Fibroblast of skin of right biceps (primary cell): ENCODE data around the gene CBLC.

Source experiments
- DNase-seq: peaks from one replicate; pipeline ENCODE4 v3.0.0-alpha.2; 2013

The CBLC gene

GRCh38 chr19:44746946-44747738 is 30.5 kb upstream of the CBLC start:
- peak; percentile 98 for DNase-seq

GRCh38 chr19:44747739-44748425 is 29.8 kb upstream of the CBLC start:
- DNase-seq = peak; percentile 76

- DNase-seq = no peak
These were observed 29.1 kb upstream of the CBLC start, which contains the start of gene BCL3 for GRCh38 chr19:44748426-44749254. BCL3 (plus strand) TSS chr19:44748708; CDS start chr19:44748791, 83 bp downstream.

GRCh38 chr19:44749292-44749691 is 28.4 kb upstream of the CBLC start:
- no peak for DNase-seq

GRCh38 chr19:44749994-44750393 is 27.7 kb upstream of the CBLC start:
- DNase-seq = no peak

- DNase-seq = no peak
These were observed 25.4 kb upstream of the CBLC start for GRCh38 chr19:44752123-44752815.

GRCh38 chr19:44752816-44753625 is 24.7 kb upstream of the CBLC start:
- peak; percentile 96 for DNase-seq

- no peak for DNase-seq
These were observed 24.1 kb upstream of the CBLC start for GRCh38 chr19:44753626-44753931.

GRCh38 chr19:44753932-44754749 is 23.5 kb upstream of the CBLC start:
- peak; percentile 83 for DNase-seq

- DNase-seq = no peak
These were observed 23.0 kb upstream of the CBLC start for GRCh38 chr19:44754750-44755080.

- no peak for DNase-seq
These were observed 22.5 kb upstream of the CBLC start for GRCh38 chr19:44755219-44755618.

- DNase-seq = no peak
These were observed 21.6 kb upstream of the CBLC start for GRCh38 chr19:44756089-44756562.

GRCh38 chr19:44757057-44757734 is 20.5 kb upstream of the CBLC start:
- DNase-seq = peak; percentile 78

GRCh38 chr19:44757735-44758505 is 19.8 kb upstream of the CBLC start:
- DNase-seq = peak; percentile 68

GRCh38 chr19:44758596-44758995 is 19.1 kb upstream of the CBLC start:
- no peak for DNase-seq

- DNase-seq = no peak
These were observed 18.4 kb upstream of the CBLC start for GRCh38 chr19:44759083-44759804.

GRCh38 chr19:44762038-44762437 is 15.7 kb upstream of the CBLC start:
- DNase-seq = no peak

- peak; percentile 67 for DNase-seq
These were observed 12.4 kb upstream of the CBLC start for GRCh38 chr19:44765033-44765948.
